Activated T-cell treated with anti-CD3 and anti-CD28 coated beads, Interleukin-2, amount 50 U/mL, for 24 hours (primary cell): Measurements from ENCODE around the gene LRRC45.

Experiments used
- DNase-seq: peaks from one replicate; pipeline ENCODE4 v3.0.0-alpha.2; 2020
- H3K27ac Mint-ChIP-seq: 2 replicates; pipeline ENCODE4 v1.8.0; 2020; ENCODE audit warnings: mild to moderate bottlenecking, mixed read lengths
- H3K27me3 Mint-ChIP-seq: 2 replicates; pipeline ENCODE4 v1.8.0; 2020; ENCODE audit warnings: mixed read lengths
- H3K36me3 Mint-ChIP-seq: 2 replicates; pipeline ENCODE4 v1.8.0; 2020; ENCODE audit warnings: low read depth, mixed read lengths
- H3K4me1 Mint-ChIP-seq: 2 replicates; pipeline ENCODE4 v1.8.0; 2020; ENCODE audit warnings: low read depth, mixed read lengths
- H3K4me3 Mint-ChIP-seq: 2 replicates; pipeline ENCODE4 v1.8.0; 2020; ENCODE audit warnings: mild to moderate bottlenecking, moderate library complexity, mixed read lengths
- H3K9me3 Mint-ChIP-seq: 2 replicates; pipeline ENCODE4 v1.8.0; 2020; ENCODE audit warnings: mixed read lengths

LRRC45 gene

GRCh38 chr17:81987161-81987770, 35.8 kb upstream of the LRRC45 start:
- Mint-ChIP-seq H3K4me1 (peaks cover 8% of the 10 kb centered on the region), H3K27me3 (no peaks in the 10 kb centered on the region), H3K36me3 (peaks cover 52% of the 10 kb centered on the region), H3K4me3 (no peak overlapping the region), H3K9me3 (no peaks in the 10 kb centered on the region), H3K27ac (no peak overlapping the region)
- no peak for DNase-seq

- H3K27me3 Mint-ChIP-seq: no peaks in the 10 kb centered on the region
Measured at GRCh38 chr17:81990836-81991683, 32.0 kb upstream of the LRRC45 start.

GRCh38 chr17:81991684-81992305, 31.3 kb upstream of the LRRC45 start:
- no peak overlapping the region for H3K27ac Mint-ChIP-seq
- no peak overlapping the region for H3K4me3 Mint-ChIP-seq
- H3K36me3 Mint-ChIP-seq: peaks cover 27% of the 10 kb centered on the region
- no peaks in the 10 kb centered on the region for H3K27me3 Mint-ChIP-seq
- no peak for DNase-seq
- peaks cover 3% of the 10 kb centered on the region for H3K4me1 Mint-ChIP-seq
- no peaks in the 10 kb centered on the region for H3K9me3 Mint-ChIP-seq

More at GRCh38 chr17:81990836-81991683, 32.0 kb upstream of the LRRC45 start:
- no peaks in the 10 kb centered on the region for H3K9me3 Mint-ChIP-seq
- peaks cover 3% of the 10 kb centered on the region for H3K4me1 Mint-ChIP-seq
- no peak overlapping the region for H3K27ac Mint-ChIP-seq
- H3K36me3 Mint-ChIP-seq: peaks cover 29% of the 10 kb centered on the region
- DNase-seq: no peak
- H3K4me3 Mint-ChIP-seq: no peak overlapping the region

GRCh38 chr17:81992306-81993102, 30.6 kb upstream of the LRRC45 start:
- no peaks in the 10 kb centered on the region for H3K27me3 Mint-ChIP-seq
- H3K27ac Mint-ChIP-seq: no peak overlapping the region
- H3K36me3 Mint-ChIP-seq: peaks cover 25% of the 10 kb centered on the region
- H3K4me3 Mint-ChIP-seq: no peak overlapping the region
- H3K9me3 Mint-ChIP-seq: no peaks in the 10 kb centered on the region
- no peak for DNase-seq
- peaks cover 3% of the 10 kb centered on the region for H3K4me1 Mint-ChIP-seq

GRCh38 chr17:81993729-81994592, 29.1 kb upstream of the LRRC45 start:
- no peak for DNase-seq
- Mint-ChIP-seq H3K27ac (no peak overlapping the region), H3K4me1 (peaks cover 3% of the 10 kb centered on the region), H3K9me3 (no peaks in the 10 kb centered on the region), H3K36me3 (peaks cover 21% of the 10 kb centered on the region), H3K27me3 (no peaks in the 10 kb centered on the region), H3K4me3 (no peak overlapping the region)

- Mint-ChIP-seq H3K9me3 (no peaks in the 10 kb centered on the region), H3K4me3 (no peak overlapping the region), H3K4me1 (no peaks in the 10 kb centered on the region), H3K36me3 (peaks cover 19% of the 10 kb centered on the region), H3K27me3 (no peaks in the 10 kb centered on the region), H3K27ac (no peak overlapping the region)
- no peak for DNase-seq
Measured at GRCh38 chr17:81994593-81995462, 28.3 kb upstream of the LRRC45 start.

- H3K4me1 Mint-ChIP-seq: no peaks in the 10 kb centered on the region
- H3K9me3 Mint-ChIP-seq: no peaks in the 10 kb centered on the region
- H3K27ac Mint-ChIP-seq: no peak overlapping the region
- no peaks in the 10 kb centered on the region for H3K27me3 Mint-ChIP-seq
- H3K4me3 Mint-ChIP-seq: no peak overlapping the region
- H3K36me3 Mint-ChIP-seq: peaks cover 19% of the 10 kb centered on the region
- no peak for DNase-seq
Measured at GRCh38 chr17:81995463-81996231, 27.5 kb upstream of the LRRC45 start.

- no peaks in the 10 kb centered on the region for H3K4me1 Mint-ChIP-seq
- no peaks in the 10 kb centered on the region for H3K27me3 Mint-ChIP-seq
- H3K4me3 Mint-ChIP-seq: no peak overlapping the region
- H3K9me3 Mint-ChIP-seq: no peaks in the 10 kb centered on the region
- H3K27ac Mint-ChIP-seq: no peak overlapping the region
- peaks cover 17% of the 10 kb centered on the region for H3K36me3 Mint-ChIP-seq
- DNase-seq: no peak
Measured at GRCh38 chr17:81996232-81996756, 26.8 kb upstream of the LRRC45 start.

GRCh38 chr17:81996757-81997441, 26.2 kb upstream of the LRRC45 start:
- Mint-ChIP-seq H3K4me1 (no peaks in the 10 kb centered on the region), H3K27ac (no peak overlapping the region), H3K27me3 (no peaks in the 10 kb centered on the region), H3K36me3 (peaks cover 17% of the 10 kb centered on the region), H3K9me3 (no peaks in the 10 kb centered on the region), H3K4me3 (no peak overlapping the region)
- no peak for DNase-seq

GRCh38 chr17:81998212-81998611, 24.9 kb upstream of the LRRC45 start:
- Mint-ChIP-seq H3K27ac (no peak overlapping the region), H3K4me3 (no peak overlapping the region), H3K4me1 (no peaks in the 10 kb centered on the region), H3K9me3 (no peaks in the 10 kb centered on the region), H3K36me3 (peaks cover 17% of the 10 kb centered on the region), H3K27me3 (no peaks in the 10 kb centered on the region)
- DNase-seq: no peak

GRCh38 chr17:81998691-81999438, 24.2 kb upstream of the LRRC45 start:
- H3K36me3 Mint-ChIP-seq: peaks cover 17% of the 10 kb centered on the region
- H3K4me1 Mint-ChIP-seq: peaks cover 2% of the 10 kb centered on the region
- H3K9me3 Mint-ChIP-seq: no peaks in the 10 kb centered on the region
- H3K27ac Mint-ChIP-seq: no peak overlapping the region
- H3K4me3 Mint-ChIP-seq: no peak overlapping the region
- DNase-seq: no peak
- no peaks in the 10 kb centered on the region for H3K27me3 Mint-ChIP-seq
